Stimulated activated CD8-positive, alpha-beta memory T cell treated with anti-CD3 and anti-CD28 coated beads, Interleukin-4, amount 100 ng/mL, for 4 hours (primary cell): ENCODE data around the gene CYTH3.

ENCODE experiments used
- DNase-seq, 2 donors: peaks; one replicate each; pipeline ENCODE4 v3.0.0-alpha.2; 2020; ENCODE audit warnings: low read depth in 2 of 2, low spot score in 1 of 2

The CYTH3 gene

DNA sequence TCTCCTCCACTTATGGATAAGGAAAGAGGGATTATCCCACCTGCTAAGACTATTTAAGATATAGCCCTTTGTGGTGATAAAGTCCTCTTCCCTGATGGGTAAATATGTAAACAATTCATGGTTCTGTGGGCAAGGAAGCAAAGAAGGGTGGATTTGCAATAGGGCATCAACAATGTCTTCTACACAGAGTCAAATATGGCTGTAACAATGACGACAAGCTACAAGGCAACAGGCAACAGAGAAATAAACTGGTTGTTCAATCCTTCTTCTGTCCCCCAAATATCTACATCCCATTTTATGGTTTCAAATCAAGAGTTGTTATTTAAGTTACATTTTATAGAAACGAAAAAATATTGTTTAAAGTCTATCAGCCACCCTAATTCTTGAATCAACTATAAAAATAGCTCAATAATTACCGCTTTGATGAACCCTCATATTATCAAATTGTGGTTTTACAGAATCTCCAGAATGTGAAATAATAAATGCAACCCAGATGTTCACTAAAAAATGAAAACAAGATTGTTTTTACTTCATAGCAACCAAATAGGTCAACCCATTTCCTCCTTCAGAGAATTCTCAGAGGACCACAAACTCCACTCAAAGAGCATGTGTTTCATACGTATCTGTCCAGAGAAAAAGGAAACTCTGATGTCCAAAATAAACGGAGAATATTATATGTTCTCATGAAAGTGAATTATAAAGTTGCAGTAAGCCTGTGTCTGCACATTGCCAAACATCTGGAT is 13.8 kb downstream of the CYTH3 start:
- no peak for DNase-seq

DNA sequence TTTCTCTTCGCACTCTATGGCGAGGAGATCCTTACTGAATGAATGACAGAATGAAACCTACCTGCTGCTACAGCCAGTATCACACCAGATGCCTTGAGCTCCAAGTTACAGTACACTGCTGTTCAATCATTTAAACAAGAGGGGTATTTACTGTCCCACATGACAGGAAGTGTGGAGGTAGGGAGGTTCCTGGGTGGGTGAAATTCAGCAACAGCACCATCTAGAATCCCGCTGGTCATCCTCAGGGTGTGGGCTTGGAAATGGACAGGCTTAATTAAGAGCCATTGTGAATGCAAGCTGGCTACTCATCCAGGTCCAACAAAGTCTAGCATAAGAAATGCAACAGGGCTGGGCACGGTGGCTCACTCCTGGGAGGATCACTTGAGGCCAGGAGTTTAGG is 14.7 kb downstream of the CYTH3 start:
- no peak for DNase-seq

DNA sequence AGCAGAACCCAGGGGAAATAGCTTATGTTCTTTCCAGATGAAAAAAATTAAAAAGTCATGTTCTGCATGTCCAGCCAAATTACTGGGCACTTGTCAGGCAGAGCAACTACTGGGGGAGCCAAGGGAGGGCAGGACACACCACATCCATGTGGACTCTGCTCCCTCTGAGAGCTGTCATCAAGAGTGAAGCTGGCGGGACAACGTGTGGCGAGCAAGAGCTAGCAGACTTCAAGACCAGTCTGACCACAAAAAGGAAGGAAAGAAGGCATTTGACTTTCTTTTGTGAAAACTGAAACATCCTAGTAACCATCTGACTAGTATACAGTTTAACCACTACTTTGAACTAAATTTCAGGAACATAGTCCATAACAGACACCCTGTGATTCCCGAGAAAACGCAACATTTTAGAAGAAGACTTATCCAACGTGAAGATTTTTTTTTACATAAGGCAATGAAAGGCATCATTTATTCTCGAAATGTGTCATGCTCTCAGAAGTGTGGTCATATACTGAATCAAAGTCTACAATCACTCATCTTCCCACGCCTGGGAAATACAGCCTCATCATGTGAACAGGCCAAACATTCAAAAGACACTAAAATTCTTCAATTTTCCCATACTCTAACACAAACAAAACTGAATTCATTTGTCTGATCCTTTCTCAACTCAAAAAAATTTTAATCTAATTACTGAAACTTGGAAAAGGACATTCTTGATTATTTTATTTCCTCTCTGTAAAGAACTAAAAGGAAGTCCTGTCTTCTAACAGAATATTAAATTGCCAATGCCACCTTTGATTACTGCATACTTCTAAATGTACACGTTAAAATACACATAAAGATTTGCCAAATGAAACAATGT is 15.5 kb downstream of the CYTH3 start:
- DNase-seq = no peak

DNA sequence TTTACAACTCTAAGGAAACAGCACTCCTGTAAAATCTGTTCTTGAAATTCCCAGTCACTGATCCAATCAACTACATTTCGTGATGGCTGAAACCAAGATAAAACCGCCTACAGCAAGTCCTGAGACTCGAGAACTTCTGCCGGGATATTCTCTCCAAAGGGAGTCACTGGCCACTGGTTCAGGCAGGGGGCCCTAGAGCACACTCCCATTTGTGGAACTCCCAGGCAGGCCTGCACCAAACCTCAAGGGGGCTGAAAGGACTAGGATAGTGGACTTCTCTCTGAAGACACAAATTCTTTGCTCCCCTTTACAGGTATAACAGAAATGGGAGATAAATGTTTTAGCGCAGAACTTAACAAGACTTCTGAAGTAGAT is 16.3 kb downstream of the CYTH3 start:
- no peak for DNase-seq

DNA sequence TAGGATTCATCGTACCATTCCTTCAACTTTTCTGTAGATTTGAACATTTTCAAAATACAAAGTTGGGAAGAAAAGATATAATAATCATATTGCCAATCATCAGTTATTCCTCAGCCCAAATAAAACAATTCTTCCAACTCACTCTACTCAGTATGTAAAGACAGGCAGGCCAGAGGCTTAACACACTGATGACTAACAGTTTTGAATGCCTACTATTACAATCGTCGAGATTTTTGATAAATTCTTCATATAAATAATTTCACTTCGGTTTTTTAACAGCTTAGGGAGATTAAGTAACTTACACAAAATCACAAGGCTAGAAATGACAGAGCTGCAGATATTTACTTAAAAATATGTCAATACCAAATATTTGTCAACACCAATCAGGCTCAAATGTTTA is 17.6 kb downstream of the CYTH3 start:
- no peak for DNase-seq

DNA sequence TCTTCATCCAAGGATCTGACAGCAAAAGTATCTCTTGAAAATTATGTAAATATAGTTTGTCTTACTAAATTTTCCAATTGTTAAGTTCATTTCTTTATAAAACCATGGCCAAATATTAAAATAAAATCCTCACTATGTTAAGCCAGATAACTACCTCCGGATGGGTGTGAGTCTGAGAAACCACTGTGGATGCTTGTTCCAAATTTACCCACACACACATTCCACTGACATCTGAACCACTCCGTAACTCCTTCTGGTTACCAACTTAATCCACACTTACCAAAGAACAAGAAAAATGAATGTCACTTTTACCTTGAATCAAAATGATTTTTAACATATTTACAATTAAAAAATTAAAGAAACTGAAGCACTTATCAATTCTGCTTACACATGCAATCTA is 19.7 kb downstream of the CYTH3 start:
- no peak for DNase-seq

DNA sequence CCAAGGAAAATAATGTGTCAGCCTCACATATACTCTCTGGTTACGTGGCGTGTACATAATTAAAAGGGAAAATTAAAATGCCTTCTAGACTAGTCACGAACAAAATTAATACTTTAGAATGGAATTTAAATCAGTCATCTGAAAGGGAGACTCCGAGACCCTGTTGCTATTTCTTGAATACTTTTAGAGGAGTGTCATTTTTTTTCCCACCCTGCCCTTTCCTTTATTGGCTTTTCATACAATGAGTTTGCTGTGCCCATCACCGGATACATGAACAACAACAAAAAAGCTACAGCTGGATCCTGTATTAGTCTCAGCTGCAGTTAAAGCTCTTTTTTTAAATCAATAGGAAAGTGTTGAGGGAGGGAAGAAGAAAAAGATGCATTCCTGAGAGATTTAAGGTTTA is 20.1 kb downstream of the CYTH3 start:
- no peak for DNase-seq

DNA sequence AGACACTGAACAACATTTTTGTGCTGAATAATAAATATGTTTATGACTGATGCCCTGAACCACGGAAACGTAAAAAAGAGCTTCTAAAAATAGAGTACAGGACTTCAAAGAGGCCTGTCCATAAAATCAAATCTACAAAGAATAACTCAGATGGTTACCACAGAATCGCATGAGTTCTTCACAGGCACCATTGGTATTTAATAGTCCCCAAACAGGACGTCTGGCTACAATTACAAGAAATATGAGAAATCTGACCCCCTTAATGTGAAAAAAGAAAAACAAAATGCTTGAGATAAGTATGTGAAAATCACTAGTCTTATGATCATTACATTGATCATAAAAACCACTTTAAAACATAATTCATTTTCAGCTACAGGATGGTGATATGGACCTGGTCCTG is 20.8 kb downstream of the CYTH3 start:
- no peak for DNase-seq

DNA sequence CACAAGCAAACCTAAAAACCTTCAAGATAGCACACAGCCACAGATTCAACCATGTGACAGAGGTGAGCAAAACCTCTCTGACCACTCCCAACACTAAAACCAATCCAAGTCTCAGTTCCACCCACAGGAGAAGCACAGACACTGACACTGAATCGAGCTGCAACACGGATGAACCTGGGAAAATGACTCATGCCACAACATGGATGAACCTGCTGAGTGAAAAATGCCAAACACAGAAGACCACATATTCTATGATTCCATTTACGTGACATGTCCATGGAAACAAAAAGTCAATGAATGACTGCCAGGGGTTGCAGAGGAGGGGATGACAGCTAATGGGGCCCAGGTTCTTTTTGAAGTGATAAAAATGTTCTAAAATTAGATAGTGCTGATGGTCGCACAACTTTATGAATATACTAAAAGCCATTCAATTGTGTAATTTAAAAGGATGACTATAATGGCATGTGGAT is 22.0 kb downstream of the CYTH3 start:
- DNase-seq = no peak

DNA sequence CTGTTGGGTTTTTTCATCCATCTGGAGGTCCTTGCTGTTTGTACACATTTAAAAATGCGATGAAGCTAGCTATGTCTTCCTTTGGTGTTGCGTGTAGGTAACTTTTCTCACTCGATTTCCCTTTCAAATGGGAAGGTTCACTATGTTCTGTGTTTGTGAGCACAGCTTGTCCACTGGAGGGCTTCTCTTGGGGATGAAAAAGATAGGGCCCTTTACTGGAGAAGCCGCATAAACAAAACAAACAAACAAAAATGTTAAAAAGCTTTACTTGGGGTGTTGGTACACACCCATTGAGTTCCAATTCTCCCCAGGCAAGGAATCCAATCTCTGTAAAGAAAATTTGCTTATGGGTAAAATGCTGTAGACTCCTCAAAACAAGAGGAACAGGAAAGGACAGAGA is 23.4 kb downstream of the CYTH3 start:
- no peak for DNase-seq

DNA sequence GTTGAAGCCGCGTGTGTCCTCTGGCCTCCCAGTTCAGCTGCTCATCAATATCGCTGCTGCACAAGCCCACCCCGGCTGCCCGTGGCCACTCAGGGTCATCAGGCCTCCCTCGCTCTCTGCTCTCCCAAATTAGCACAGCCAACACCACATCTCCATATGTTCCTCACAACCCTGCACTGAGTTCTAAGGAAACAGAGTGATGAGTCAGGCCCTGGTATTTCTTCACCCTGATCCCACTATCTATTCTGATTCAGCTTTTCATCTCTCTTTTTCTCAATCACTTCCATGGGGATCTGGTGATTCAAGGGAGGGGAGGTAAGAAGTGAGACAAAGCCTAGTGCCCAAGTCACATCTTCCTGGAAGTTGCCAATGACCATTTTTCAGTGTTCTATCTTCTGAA is 23.8 kb downstream of the CYTH3 start:
- no peak for DNase-seq

DNA sequence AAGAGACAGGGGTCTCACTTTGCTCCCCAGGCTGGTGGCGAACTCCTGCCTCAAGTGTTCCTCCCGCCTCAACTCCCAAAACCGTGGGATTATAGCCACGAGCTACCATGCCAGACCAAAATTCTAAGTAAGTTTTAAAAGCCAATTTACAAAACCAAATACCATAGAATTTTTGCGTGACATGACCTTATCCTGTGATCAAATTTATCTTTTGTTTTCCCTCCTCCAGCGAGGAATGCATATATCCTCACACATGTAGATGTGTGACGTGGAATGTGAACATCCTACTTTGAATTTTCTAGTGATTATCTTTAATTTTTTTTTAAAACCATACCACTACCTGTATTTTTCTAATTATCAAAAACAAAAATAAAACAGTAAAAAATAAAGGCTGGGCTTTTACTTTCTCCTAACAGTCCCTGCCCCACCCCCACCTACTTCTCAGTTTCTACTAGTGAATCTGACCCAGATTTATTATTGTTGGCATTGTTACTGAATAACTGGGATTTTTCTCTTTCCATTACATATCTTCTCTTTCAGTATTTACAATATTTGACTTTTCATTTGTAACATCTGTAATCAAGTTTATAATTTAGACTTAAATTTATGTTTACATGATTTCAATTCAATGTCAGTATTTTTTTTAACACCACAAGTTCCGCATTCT is 26.0 kb downstream of the CYTH3 start:
- DNase-seq = no peak

DNA sequence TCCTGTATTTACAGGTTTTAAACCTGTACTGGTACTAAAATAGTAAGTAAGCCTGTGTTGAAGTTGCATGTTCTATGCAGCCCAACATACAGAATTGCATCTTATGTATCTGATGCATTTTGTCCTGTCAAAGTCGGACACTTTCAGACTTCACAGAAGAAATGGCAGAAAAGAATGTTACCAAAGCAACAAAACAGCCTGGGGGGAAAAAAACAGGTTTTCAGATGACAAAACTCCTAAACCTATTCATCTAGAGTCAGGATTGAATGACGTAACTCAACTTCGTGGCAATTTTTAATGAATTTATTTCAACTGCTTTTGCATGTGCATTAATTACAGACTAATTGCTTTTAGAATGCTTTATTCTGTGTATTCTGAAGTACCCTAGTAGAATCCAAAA is 28.4 kb downstream of the CYTH3 start:
- no peak for DNase-seq

DNA sequence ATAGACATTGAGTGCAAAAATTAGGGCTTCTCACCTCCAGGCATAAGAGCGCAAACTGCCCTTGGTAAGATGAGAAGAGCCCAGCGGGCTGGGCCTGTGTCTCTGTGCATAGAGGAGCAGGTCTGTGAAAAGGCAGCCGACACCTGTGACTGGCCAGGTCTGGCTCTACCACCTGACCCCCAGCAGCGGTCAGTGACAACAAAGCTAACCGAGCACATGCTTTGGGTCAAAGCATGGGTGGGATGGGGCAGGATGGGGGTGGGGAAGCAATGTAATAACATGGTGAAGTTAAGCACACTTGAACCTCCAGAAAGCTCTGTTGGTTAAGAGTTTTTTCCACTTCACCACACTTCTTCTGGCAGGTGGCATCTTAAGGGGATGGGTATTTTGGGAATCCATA is 29.3 kb downstream of the CYTH3 start:
- no peak for DNase-seq

DNA sequence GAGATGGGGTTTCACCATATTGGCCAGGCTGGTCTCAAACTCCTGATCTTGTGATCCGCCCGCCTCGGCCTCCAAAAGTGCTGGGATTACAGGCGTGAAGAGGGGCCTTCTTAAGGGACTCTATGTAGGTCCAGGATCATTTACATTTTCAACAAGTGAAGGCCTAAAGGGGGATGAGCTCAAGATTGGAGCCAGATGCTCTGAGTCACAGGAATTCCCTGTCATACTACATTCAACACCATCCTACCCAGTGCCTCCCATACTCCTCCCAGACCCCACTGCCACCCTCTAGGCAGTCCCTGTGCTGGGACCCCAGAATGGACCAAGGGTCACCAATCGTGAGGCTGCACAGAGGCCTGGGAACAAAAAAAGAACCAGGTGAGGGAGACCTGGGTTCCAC is 29.9 kb downstream of the CYTH3 start:
- no peak for DNase-seq

DNA sequence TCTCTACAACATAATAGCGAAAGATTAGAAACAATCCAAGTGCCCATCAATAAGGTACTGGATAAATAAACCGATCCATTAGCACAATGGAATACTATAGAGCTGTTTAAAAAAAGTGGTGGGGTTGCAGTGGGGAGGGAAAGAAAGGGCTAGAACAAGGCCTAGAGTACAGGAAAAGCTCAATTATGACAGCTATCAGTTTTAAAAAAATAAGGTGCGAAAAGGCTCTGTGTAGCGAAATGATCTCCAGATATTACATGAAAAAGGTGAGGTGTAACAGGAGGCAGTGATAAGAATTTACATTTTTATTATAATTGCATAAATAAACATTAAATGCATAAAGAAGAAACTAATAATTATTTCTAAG is 30.8 kb downstream of the CYTH3 start:
- no peak for DNase-seq

DNA sequence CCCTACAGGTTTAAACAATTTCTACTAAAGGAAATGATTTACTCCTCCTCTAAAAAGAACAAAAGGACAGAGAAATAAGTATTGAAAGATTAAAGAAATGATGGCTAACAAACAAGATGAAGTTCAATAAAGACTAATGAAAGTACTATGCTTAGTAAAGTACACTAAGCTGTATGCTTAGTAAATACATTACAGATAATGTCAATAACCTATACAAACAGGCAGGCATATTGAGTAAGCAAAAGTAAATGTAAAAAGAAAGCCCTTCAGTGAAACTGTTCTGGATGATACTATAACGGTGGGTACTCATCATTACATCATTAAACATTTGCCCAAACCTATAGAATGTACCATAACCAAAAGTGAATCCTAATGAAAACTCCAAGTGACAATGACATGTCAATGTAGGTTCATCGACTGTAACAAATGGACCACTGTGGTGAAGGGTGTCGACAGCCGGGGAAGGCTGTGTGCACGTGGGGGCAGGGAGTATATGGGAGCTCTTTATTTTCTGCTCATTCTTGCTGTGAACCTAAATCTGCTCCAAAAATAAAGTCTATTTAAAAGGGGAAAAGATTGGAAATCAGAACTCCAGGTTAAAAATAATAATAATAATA is 34.0 kb downstream of the CYTH3 start:
- DNase-seq = no peak

DNA sequence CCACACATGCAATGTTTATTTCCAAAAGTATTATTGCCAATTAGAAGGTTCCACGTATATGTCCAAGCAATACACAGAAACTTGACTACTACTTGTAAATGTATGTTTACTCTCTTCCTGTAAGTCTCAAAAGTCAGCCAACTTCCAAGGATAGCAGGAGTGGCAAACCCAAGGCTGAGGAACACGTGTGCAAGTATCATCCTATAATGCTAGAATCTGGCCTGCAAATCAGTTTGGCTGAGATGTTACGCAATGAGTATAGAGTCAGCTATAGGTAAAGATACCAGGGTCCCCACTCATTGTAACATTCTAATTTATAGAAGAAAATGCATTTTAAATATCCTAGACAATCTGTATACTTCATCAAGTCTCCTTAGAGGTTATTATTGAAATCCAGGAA is 34.7 kb downstream of the CYTH3 start:
- no peak for DNase-seq

DNA sequence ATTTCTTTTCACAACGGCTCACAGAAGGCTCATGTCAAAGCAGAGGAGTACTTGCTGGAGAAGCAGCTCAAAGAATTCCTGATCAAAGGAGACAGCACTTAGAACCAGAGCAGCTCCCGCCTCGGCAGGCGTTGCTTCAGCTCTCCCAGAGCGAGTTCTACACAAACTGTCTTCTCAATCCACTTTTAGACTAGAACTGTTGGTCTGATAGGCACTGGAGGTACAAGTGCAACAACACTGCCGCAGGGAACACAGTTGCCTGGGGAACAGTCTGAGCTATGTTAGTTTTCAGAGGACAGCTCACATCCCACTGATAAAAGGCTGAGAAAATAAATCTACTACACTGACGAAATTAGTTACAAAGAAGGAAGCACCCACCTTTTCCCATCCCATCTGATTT is 35.4 kb downstream of the CYTH3 start:
- DNase-seq = no peak

DNA sequence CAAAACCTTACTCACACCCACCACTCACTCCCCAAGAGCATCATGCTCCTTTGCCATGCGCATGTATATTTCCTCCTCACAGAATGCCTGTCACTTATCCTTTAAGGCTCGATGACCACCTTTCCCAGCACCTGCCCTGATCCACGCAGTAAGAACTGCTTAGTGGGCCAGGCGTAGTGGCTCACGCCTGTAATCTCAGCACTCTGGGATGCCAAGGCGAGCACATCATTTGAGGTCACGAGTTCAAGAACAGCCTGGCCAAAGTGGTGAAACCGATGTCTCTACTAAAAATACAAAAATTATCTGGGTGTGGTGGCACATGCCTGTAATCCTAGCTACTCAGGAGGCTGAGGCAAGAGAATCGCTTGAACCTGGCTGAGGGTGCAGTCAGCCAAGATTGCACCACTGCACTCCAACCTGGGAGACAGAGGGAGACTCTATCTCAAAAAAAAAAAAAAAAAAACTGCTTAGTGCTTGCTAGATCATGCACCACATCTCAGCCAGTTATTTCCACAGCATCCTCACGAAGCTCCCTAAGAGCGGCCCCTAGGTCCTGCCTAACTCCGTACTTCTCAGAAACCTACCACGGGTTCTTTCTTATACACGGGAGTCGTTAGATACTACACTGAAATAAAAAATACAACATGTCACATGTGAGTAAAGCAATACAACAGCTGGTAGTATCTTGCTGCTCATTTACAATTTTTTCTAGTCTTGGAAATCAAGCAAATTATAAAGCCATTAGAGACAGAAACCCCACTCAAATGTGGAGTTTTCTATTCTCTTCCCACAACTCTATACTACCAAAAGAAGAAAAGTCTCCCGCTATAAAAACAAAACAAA is 37.2 kb downstream of the CYTH3 start:
- no peak for DNase-seq

DNA sequence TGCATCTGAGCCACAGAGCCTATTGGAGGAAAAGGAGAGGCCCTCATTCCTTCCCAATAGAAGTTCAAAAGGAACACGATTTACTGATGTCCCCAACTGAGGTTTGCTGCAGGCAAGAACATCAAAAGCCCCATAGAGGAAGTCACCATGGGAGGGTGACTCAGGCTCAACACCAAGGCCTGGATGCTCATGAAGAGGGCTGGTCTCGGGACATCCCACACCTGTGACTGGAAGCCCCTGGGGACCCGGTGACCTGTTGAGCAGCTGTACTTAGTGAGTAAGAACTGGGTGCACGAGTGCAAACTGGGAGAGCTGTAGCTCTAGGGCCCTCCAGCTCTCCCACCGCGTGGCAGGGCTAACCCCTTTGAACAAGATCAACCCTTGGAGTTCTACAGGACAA is 38.0 kb downstream of the CYTH3 start:
- no peak for DNase-seq
